ENCODE data around the gene PRKN. TPM values are rescaled to one million over a fixed set of nuclear protein-coding genes. Genes with fewer than 3 reads are reported as not detected.

Gene PRKN
- total RNA-seq, 1 donor from 2014 or later: 9.3 TPM

GRCh38 chr6:162313922-162314660 lies 413.5 kb downstream of the PRKN start:
- no peak for DNase-seq (ENCODE audit: low spot score)

GRCh38 chr6:162307865-162308264 lies 419.7 kb downstream of the PRKN start:
- no peak for DNase-seq (ENCODE audit: low spot score)

DNA sequence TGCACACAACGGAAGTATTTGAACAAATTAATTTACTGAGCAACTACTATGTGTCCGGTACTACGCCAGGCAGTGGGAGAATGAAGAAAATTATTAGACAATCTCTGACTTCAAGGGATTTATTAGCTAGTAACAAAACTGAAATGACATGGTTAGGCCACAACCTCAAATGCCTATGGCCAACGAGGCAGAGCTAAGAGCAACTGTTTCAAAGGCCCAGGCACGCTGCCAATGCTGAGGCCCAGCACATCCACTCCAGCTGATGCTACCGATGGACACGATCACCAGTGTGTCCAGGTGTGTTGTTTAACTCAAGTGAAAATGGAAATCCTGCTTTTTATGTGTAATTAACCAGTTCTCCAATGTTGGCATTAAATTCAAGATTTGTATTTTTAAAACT lies 420.9 kb downstream of the PRKN start:
- DNase-seq (ENCODE audit: low spot score): no peak

DNA sequence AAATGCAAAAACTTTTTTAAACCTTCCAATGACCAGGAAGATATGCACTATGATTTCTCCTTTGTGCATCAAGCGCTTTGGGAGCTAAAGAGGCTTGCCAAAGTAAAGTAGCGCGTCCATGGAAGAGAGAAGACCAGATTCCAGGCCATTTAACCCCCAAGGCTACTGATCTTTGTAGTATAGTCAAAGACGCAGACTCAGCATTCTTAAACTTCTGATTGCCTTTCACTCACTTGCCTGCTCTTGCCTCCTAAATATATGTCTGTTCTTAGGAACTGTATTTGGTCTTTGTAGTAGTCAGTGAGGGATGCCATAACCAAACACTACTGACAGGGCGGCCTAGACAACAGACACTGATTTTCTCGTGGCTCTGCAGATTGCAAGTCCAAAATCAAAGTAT lies 426.4 kb downstream of the PRKN start:
- no peak for DNase-seq (ENCODE audit: low spot score)

DNA sequence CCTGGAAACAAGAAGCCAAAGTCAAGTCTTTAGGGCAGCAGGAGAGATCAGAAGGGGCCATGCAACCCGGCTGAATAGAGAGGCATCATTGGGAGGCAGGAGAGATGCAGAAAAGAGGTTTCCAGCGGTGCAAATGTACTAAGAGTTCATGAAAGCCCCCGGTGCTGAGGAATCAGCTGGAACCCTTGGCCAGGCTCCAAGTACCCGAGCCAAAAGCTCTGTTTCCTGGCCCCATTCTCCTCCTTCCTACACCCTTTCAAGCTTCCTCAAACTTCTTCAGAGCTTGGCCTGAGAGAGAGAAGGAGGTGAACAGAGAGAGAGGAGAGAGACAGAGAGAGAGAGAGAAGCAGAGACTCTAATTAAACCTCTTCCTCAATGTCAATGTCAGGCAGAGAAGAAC lies 433.5 kb downstream of the PRKN start:
- DNase-seq (ENCODE audit: low spot score): no peak

DNA sequence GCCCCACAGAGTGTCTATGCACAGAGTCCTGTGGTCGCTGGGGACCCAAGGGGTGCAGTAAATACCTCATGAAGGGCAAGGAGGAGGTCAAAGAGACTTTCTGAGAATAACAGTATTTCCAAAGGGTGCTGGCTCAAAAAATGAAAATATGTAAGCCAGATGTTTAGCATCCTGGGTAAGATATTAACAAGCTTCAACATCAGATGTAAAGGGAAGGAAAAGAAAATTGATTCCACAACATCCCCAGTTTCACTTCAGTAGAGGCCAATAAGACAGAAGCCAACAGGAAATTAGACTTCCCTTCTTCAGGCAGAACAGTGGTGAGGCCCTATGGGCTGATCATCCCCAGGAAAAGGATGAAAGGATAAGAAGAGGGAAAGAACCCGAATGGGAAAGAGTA lies 434.7 kb downstream of the PRKN start:
- no peak for DNase-seq (ENCODE audit: low spot score)

DNA sequence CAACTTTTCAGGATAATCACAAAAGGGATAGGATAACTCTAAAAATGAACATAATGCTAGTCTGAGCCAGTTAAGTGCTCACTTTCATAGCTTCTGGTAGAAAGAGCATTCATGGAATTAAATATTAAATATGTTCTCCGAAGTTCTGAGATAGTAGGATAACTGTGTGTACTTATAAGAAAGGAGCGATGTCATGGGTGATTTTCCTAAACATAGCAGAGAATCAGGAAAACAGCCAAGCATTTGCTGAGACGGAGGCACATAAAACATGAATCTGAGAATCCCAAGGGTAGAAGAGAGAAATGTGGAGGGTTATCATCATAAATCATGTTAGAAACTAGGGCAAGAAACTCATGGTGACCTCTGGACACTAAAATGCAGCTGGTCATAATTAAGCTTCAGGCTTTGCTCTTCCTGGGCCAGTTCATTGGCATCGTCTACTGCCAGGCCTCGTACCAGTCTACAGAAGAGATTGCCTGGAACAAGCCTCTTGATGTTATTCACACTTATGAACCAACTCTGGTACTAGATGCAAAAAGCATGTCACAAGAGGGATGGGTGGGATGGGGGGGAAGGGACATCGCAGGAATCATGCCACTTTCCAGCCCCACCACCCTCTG lies 436.6 kb downstream of the PRKN start:
- no peak for DNase-seq (ENCODE audit: low spot score)

DNA sequence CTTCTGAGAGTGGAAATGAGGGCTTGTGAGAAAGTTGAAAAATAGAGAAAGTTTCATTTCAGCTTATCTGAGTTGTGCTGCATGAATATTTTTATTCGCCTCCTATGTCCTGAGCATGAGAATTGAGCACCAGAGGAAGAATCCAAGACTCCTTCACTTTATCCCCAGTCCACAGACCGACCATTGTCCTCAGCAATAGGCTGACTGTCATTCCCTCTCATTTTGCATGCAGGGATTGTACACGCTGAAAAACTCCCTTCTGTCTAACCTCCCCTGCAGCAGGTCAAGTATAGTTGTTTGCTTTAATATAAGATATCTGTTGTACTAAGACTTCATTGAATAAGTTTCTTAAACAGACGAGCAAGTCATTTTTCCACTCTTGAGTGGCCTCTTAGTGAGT lies 437.6 kb downstream of the PRKN start:
- DNase-seq (ENCODE audit: low spot score): no peak

- DNase-seq (ENCODE audit: low spot score): no peak
These were observed 453.6 kb downstream of the PRKN start for GRCh38 chr6:162273986-162274385.

DNA sequence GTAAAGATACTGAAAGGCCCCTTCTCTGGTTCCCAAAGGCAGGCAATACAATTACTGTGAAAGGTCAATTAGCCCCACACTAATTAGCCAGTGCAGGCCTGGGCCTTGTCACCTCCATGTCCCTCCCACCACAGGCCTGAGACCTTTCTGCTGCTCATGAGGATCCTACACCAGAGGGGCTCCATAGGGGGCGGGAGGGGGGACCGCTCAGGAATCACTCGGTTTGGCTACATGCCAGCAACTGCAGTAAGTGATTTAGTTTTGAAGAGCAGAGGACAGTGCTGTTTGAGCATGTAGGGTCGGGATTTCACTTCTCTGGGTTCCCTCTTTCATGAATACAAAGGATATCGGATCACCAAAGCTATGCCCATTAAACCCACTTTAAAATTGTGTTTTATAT lies 455.6 kb downstream of the PRKN start:
- no peak for DNase-seq (ENCODE audit: low spot score)

DNA sequence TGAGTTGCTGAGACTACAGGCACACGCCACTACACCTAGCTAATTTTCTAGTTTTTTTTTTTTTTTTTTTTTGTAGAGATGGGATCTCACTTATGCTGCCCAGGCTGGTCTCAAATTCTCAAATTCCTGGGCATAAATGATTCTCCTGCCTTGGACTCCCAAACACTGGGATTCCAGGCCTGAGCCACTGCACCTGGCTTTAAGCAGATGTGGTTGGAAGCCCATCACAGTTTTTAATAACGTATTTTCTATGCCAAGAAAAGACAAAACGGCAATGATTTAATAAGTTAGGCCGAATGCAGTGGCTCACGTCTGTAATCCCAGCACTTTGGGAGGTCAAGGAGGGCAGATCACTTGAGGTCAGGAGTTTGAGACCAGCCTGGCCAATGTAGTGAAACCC lies 456.6 kb downstream of the PRKN start:
- DNase-seq (ENCODE audit: low spot score): no peak

DNA sequence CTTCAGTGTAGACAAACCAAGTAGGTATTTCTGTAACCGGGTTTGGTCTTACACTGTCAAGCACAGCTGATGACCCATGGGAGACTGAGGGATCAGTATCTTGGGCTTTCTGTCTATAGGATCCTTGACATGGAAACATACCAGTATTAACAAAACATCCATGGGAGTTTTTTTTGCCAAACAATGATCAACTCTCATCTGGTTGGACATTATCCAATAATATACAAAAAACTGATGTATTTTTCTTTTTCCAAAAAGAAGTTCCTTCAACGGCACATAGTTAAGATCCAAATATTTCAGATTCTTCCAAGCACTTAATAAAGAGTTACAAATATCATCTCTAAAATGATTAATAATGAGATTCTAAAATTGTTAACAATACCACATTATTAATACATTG lies 459.9 kb downstream of the PRKN start:
- no peak for DNase-seq (ENCODE audit: low spot score)

- DNase-seq (ENCODE audit: low spot score): no peak
These were observed 460.4 kb downstream of the PRKN start for GRCh38 chr6:162267126-162267525.

GRCh38 chr6:162264581-162264980 lies 463.0 kb downstream of the PRKN start:
- no peak for DNase-seq (ENCODE audit: low spot score)

GRCh38 chr6:162262466-162263196 lies 464.9 kb downstream of the PRKN start:
- no peak for DNase-seq (ENCODE audit: low spot score)

- no peak for DNase-seq (ENCODE audit: low spot score)
These were observed 466.0 kb downstream of the PRKN start for GRCh38 chr6:162261598-162261997.

GRCh38 chr6:162260027-162260426 lies 467.5 kb downstream of the PRKN start:
- DNase-seq (ENCODE audit: low spot score): no peak

GRCh38 chr6:162258647-162259046 lies 468.9 kb downstream of the PRKN start:
- DNase-seq (ENCODE audit: low spot score): no peak

- no peak for DNase-seq (ENCODE audit: low spot score)
These were observed 471.2 kb downstream of the PRKN start for GRCh38 chr6:162256361-162256760.

GRCh38 chr6:162251257-162251656 lies 476.3 kb downstream of the PRKN start:
- DNase-seq (ENCODE audit: low spot score): no peak

GRCh38 chr6:162249907-162250642 lies 477.5 kb downstream of the PRKN start:
- DNase-seq (ENCODE audit: low spot score): peak; percentile 22

- DNase-seq (ENCODE audit: low spot score): no peak
These were observed 481.6 kb downstream of the PRKN start for GRCh38 chr6:162245830-162246420.

Measured in mucosa of gallbladder (tissue), 1 donor.